RPMI8226 (cell line): ENCODE data around the gene GTF2F2.

Source experiments
- DNase-seq: peaks from one replicate; pipeline ENCODE4 v3.0.0-alpha.2; 2015

GTF2F2 gene

GRCh38 chr13:45306966-45307365 lies 186.7 kb downstream of the GTF2F2 start:
- DNase-seq: no peak

GRCh38 chr13:45310341-45311131 lies 190.2 kb downstream of the GTF2F2 start:
- no peak for DNase-seq

- no peak for DNase-seq
These were observed 194.5 kb downstream of the GTF2F2 start for GRCh38 chr13:45314822-45315221.

DNA sequence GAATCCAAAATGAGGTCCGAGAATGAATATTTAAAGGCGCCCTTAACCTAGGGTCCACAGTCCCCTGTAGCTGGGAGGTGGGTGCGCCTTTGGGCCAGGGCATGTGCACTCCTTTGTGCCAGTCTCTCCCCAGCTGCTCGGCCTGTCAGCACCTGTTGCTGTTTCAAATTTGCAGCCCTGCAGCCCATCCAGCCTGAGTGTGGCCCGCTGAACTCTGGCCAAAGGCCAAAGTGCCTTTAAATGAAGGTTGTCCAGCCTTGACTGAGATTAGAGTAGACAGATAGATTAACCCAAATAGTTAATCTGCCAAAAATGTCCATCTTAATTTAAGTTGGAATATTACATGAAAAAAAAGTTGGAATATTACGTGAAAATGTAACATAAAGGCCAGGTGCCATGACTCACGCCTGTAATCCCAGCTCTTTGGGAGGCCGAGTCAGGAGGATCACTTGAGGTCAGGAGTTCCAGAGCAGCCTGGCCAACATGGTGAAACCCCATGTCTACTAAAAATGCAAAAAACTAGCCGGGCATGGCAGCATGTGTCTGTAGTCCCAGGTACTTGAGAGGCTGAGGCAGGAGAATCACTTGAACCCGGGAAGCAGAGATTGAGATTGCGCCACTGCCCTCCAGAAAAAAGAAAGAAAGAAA lies 195.3 kb downstream of the GTF2F2 start:
- no peak for DNase-seq

- DNase-seq: no peak
These were observed 196.0 kb downstream of the GTF2F2 start for GRCh38 chr13:45316338-45316737.

GRCh38 chr13:45316996-45317395 lies 196.7 kb downstream of the GTF2F2 start:
- no peak for DNase-seq

DNA sequence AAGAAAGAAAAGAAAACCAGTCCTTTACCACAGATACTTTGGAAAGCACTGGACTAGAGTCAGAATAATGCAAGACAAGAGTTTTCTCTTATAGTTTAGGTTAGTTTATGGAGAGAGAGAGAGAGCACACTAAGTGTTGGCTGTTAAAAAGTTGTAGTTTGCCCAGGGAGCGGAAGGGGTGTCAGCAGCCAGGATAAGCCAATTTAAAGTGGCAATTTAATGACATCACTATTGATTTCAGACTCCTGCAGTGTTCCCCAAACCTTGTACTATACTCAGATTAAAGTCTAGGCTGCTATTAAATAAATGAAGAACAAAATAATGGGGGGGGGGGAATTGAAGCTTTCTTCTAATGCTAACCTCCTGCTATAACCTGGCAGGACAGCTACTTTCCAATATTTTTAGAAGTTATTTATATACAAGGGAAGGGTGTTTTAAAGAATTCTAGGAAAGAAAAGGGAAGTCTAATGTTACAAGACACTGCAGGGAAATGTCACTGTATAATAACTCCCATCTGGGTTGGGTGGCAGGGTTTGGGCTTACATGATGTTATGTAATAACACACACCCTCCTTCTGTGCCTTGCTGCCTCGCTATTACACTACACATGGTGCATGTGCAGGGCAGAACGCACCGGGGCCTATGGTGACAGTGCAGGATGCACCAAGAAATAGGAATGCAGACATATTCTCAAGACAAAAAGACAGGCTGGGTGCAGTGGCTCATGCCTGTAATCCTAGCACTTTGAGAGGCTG lies 200.7 kb downstream of the GTF2F2 start:
- no peak for DNase-seq

DNA sequence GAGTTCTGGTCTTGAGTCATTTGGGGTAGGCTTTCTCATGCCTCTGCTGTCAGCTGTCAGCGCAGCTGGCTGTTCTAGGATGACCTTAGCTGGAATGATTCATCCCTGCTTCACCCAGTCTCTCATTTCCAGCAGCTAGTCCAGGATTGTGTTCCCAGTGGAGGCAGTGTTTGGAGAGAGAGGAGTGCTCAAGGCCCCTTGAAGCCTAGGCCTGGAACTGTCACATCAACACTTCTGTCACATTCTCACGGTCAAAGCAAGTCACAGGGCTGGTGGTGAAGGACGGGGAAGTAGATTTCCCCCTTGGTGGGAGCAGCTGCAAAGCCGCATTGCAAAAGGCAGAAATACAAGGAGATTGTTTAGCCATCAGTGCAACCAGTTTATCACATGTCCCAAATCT lies 205.5 kb downstream of the GTF2F2 start:
- no peak for DNase-seq

- DNase-seq: no peak
These were observed 207.1 kb downstream of the GTF2F2 start for GRCh38 chr13:45327253-45327955.

DNA sequence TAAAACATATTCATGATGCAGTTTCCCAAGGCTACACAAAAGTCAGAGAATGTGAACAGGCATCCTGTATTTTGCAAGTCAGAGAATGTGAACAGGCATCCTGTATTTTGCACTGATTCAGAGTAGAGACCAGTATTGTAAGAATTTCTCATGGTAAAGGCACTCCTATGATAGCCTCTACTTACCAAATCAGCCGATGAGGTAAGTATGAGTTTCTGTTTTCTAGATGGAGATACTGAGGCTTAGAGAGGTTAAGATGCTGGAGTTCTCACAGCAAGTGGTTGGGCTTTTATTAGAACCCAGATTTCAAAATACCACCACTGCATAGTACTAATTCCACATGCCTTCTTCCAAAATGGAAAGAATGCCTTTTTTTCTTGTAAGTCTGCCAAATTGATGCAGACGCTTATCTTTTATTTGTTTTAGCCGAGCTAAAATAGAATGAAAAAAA lies 208.4 kb downstream of the GTF2F2 start:
- no peak for DNase-seq

GRCh38 chr13:45331123-45331619 lies 210.9 kb downstream of the GTF2F2 start:
- DNase-seq: no peak

GRCh38 chr13:45331692-45332035 lies 211.4 kb downstream of the GTF2F2 start:
- DNase-seq: no peak

DNA sequence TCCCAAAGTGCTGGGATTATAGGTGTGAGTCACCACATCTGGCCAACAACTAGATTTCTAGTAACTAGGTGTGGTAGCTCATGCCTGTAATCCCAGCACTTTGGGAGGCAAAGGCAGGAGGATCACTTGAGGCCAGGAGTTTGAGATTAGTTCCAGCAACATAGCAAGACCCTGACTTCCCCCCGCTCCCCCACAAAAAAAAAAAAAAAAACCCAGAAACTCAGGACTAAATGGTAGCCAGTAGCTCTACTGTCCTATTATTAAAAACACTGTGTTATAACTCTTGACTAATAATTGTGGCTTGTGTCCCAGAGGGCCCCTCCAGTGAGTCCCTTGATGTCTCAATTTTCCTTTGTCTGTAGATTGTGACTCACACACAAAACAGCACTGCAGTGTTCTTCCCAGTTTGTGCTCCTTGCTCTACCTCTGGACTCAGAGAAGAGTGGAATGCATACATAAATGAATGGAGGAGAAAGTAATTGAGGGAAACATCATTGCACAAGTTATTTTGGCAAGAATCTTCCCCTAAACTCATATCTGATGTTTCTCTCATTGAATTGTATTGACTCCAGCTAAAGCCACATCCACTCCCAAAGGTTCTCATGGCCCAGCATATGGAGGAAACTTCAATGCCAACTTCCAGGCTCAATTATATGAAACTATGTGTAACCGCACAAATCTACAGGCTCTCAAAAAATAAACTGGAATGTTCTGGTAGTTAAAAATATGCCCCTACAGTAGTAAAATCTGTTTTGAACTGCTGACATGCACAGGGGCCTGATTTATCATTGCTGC lies 211.9 kb downstream of the GTF2F2 start:
- no peak for DNase-seq

- DNase-seq: no peak
These were observed 212.5 kb downstream of the GTF2F2 start for GRCh38 chr13:45332831-45333219.

- no peak for DNase-seq
These were observed 213.1 kb downstream of the GTF2F2 start for GRCh38 chr13:45333251-45333976.
